MCF 10A (cell line): ENCODE results near the gene CD164L2. TPM values are rescaled to one million over a fixed set of nuclear protein-coding genes. Genes with fewer than 3 reads are reported as not detected.

Experiments used
- BruUV-seq: library from RNA; stranded (reverse); fragments of 400-500 nt; replicated peaks from 2 replicates; lab custom pipeline; 2021; lab: Mats Ljungman, UMichigan
- CTCF ChIA-PET: fragments of 300-600 bp; sonication (Branson Sonifier 250); formaldehyde crosslinking; extraction: SDS; loops from one replicate; lab custom pipeline; 2021; ENCODE audit warnings: antibody characterized with exemption, inconsistent platforms; lab: Yijun Ruan, JAX
- POLR2A ChIA-PET: fragments of 300-600, 350-650 bp; sonication (Branson Sonifier 250); formaldehyde crosslinking; extraction: SDS; loops from one replicate; lab custom pipeline; 2020; ENCODE audit warnings: antibody characterized with exemption, inconsistent platforms; lab: Yijun Ruan, JAX
- DNase-seq: peaks from one replicate; pipeline ENCODE4 v3.0.0-alpha.2; 2018; ENCODE audit not compliant: unreplicated experiment
- H3K27ac Mint-ChIP-seq: one replicate; pipeline ENCODE4 v1.8.0; 2022; ENCODE audit warnings: mild to moderate bottlenecking, low read depth, mixed read lengths; ENCODE audit not compliant: unreplicated experiment
- H3K27me3 Mint-ChIP-seq: one replicate; pipeline ENCODE4 v1.8.0; 2022; ENCODE audit warnings: mixed read lengths; ENCODE audit not compliant: insufficient read depth, unreplicated experiment
- H3K36me3 Mint-ChIP-seq: one replicate; pipeline ENCODE4 v1.8.0; 2022; ENCODE audit warnings: mild to moderate bottlenecking, moderate library complexity, mixed read lengths; ENCODE audit not compliant: insufficient read depth, unreplicated experiment
- H3K4me1 Mint-ChIP-seq: one replicate; pipeline ENCODE4 v1.8.0; 2022; ENCODE audit warnings: mixed read lengths; ENCODE audit not compliant: insufficient read depth, unreplicated experiment
- H3K4me3 Mint-ChIP-seq: one replicate; pipeline ENCODE4 v1.8.0; 2022; ENCODE audit warnings: mild to moderate bottlenecking, moderate library complexity, mixed read lengths; ENCODE audit not compliant: unreplicated experiment
- H3K9me3 Mint-ChIP-seq: one replicate; pipeline ENCODE4 v1.8.0; 2022; ENCODE audit warnings: mixed read lengths; ENCODE audit not compliant: unreplicated experiment
- intact Hi-C: fragments of 100-400 bp; cut with micrococcal nuclease; formaldehyde crosslinking; loops from 2 replicates; pipeline ENCODE4 v1.14.1; 2022
- total RNA-seq: library from RNA; stranded (reverse); gene quantifications from 2 replicates; pipeline ENCODE4 v1.2.3, GENCODE V29; 2022
- TF ChIP-seq, protein P1 (sequence below): fragments of 200-600 bp; IDR thresholded peaks from one replicate; pipeline ENCODE4 v1.8.0; 2022; ENCODE audit warnings: antibody characterized with exemption, mild to moderate bottlenecking; ENCODE audit not compliant: unreplicated experiment

The CD164L2 gene
- total RNA-seq, 1 experiment from 2014 or later, result 0.23 TPM

DNA sequence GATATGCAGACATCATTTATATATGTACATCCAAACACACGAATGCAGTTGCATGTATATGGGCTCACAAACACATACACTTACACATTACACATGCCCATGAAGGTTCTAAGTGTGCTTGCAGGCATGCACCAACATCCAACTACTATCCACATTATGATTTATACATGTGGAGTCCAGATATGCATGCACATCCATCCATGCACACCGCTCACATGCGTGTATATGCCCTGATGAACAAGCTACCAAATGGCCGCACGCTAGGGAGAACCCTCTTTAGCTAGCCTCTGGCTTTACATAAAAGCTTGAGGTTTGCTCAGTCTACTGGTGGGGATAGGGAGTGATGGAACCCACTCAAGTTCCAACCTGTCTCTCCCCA is 17.8 kb upstream of the CD164L2 start:
- no peaks in the 10 kb centered on the region for H3K4me1 Mint-ChIP-seq
- no peak overlapping the region for H3K27ac Mint-ChIP-seq
- intact Hi-C loops, result no loop called here
- peaks cover 30% of the 10 kb centered on the region for H3K36me3 Mint-ChIP-seq
- TF ChIP-seq, protein P1, sequence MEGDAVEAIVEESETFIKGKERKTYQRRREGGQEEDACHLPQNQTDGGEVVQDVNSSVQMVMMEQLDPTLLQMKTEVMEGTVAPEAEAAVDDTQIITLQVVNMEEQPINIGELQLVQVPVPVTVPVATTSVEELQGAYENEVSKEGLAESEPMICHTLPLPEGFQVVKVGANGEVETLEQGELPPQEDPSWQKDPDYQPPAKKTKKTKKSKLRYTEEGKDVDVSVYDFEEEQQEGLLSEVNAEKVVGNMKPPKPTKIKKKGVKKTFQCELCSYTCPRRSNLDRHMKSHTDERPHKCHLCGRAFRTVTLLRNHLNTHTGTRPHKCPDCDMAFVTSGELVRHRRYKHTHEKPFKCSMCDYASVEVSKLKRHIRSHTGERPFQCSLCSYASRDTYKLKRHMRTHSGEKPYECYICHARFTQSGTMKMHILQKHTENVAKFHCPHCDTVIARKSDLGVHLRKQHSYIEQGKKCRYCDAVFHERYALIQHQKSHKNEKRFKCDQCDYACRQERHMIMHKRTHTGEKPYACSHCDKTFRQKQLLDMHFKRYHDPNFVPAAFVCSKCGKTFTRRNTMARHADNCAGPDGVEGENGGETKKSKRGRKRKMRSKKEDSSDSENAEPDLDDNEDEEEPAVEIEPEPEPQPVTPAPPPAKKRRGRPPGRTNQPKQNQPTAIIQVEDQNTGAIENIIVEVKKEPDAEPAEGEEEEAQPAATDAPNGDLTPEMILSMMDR, result no peak
- CTCF ChIA-PET, result interaction anchor here (0.6 to 5.8 kb wide), 6 partner anchors 13 to 206 kb away, joined by 3 to 52 read pairs (median 6); no protein-coding TSS in a partner anchor
- no peak for DNase-seq
- no peak overlapping the region for H3K4me3 Mint-ChIP-seq
- no peaks in the 10 kb centered on the region for H3K27me3 Mint-ChIP-seq
- no TSS peak for BruUV-seq
- no peaks in the 10 kb centered on the region for H3K9me3 Mint-ChIP-seq
- POLR2A ChIA-PET, result interaction anchor here (0.5 to 1.1 kb wide), 3 partner anchors 11 to 362 kb away, joined by 3 to 4 read pairs (median 3); no protein-coding TSS in a partner anchor

DNA sequence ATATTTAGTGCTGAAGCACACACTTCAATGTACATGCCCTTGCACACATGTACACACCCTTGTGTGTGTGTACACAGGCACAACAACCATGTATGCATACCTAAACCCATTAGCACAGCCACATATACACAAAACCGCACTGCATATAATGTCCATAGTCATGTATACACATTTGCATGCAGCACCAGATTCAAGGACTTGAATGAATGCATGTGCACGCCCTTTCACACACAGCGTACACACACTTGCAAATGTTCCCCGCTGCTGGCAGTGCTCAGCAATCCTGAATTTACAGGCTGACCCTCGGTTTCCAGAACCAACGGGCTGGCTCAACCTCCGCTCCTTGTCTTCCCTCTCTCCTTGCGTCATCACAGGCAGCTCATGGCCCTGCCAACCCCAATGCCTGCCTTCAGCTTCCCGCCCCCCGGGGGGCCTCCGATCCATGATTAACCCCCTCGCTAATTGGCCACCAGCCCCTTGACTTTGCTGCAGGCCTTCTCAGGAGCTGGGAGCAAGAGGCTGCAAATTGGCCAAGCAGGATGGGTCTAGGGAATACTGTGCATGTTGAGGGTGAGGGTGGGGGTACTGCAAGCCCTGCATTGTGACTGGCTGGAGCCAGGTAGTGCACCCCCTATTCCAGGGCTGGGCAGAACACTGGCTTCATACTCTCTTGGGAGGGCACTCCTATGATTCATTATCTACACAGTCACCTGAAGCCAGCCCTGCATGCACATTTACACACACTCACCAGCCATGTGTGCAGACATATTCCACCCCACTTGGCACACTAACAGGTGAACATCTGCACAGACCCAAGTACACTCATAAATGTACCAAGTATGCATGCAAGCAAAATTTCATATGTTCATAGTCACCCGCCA is 17.2 kb upstream of the CD164L2 start:
- H3K27ac Mint-ChIP-seq, result no peak overlapping the region
- H3K36me3 Mint-ChIP-seq, result peaks cover 24% of the 10 kb centered on the region
- POLR2A ChIA-PET, result interaction anchor here (0.5 to 1.1 kb wide), 2 partner anchors 26 to 362 kb away, joined by 3 to 4 read pairs; no protein-coding TSS in a partner anchor

DNA sequence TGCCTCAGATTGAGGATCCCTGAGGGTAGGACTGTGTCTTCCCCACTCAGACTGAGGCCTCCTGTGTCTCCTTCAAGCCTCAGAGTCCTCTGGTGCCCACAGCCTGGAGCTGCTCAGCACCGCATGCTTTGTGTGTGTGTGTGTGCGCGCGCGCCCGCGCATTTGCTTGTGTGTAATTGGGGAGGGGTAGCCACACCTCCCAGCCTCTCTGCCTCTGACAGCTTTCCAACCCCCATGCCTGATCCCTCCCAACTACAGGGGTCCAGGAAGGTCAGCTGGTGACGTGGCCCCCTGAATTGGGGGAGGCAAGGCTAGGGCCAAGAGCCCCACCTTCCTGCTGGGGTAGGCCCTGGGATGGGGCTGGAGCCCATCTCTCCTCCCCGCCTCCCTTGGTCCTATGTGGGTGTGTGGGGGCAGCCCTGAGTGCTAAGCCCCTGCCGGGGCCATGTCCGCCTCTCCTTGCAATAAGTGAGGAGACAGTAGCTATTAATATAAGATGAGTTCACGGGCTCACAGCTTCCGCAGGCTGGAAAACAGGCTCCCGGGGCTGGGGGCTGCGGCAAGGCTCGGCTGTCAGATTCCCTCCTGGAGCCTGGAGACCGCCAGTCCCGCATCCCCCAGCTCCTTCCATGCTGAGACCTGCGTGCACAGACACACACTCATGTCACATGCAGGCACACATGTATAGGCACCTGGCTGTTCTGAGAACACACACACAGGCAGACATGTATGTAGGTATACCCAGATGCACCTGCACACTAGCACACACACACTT is 16.3 kb upstream of the CD164L2 start:
- Mint-ChIP-seq H3K36me3 (peaks cover 17% of the 10 kb centered on the region), H3K4me1 (peaks cover 7% of the 10 kb centered on the region), H3K9me3 (no peaks in the 10 kb centered on the region), H3K27ac (no peak overlapping the region), H3K4me3 (no peak overlapping the region), H3K27me3 (no peaks in the 10 kb centered on the region)
- TF ChIP-seq, protein P1, result no peak
- intact Hi-C loops, result loop anchor here (5.0 kb wide), 1 partner anchor 302 kb away; no protein-coding TSS in a partner anchor
- POLR2A ChIA-PET, result interaction anchor here (0.6 to 1.1 kb wide), 2 partner anchors 34 to 103 kb away, joined by 3 read pairs; no protein-coding TSS in a partner anchor
- BruUV-seq, result no TSS peak
- CTCF ChIA-PET, result interaction anchor here (0.6 to 7.2 kb wide), 5 partner anchors 100 to 264 kb away, joined by 3 to 220 read pairs (median 3); no protein-coding TSS in a partner anchor
- no peak for DNase-seq

More for the DNA sequence above, 17.2 kb upstream of the CD164L2 start:
- CTCF ChIA-PET, result interaction anchor here (0.6 to 5.8 kb wide), 5 partner anchors 104 to 207 kb away, joined by 3 to 52 read pairs (median 3); no protein-coding TSS in a partner anchor
- DNase-seq, result no peak
- TF ChIP-seq, protein P1, result no peak
- H3K4me1 Mint-ChIP-seq, result no peaks in the 10 kb centered on the region
- no TSS peak for BruUV-seq
- H3K27me3 Mint-ChIP-seq, result no peaks in the 10 kb centered on the region
- intact Hi-C loops, result no loop called here
- no peaks in the 10 kb centered on the region for H3K9me3 Mint-ChIP-seq
- no peak overlapping the region for H3K4me3 Mint-ChIP-seq
